ENCODE results near the gene BMPR2.
A peak's percentile ranks its signal among the peaks of the same experiment; 100 is the strongest.

BMPR2 gene

DNA sequence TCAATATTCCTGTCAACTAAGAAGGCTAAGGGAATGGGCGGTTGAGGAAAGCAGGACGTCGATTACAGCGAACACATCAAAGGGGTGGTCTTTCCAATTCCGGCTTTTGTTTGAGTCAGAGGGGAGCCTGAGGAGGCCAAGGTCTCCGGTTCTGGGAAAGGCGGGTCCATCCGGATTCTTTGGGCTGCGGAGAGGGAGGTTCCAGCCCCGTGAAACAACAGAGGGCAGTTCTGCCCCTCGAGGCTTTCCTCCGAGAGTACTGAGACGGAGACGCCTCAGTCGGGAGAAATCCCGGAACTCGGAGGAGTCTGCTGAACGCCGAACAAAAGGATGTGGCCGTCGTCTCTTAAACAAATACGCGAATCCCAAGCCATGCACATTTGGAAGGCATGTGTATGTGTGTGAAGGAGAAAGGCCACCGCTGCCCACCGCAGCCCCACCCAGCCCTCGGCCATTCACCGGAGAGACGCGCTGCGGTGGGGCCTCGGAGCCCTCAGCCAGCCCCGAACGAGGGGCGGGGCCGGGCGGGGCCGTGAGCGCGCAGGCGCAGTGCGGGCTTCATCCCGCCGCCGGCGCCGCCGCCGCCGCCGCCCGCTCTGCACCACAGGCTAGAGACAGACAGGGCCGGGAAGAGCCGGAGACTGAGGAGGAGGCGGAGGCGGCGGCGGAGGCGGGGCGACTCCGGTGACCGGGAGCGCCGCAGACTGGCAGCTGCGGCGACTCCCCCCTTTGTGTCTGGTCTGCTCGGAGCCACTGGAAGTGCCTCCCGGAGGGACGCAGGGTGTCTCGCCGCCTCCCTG is at the start of gene BMPR2:
Gene BMPR2 (plus strand): TSS at position 719 of the 800 bp plus-strand sequence. CDS start 1,148 bp downstream, outside the sequence.
- in situ Hi-C loops (cut with HindIII; ENCODE audit: low pct_ligation_motif_present, low sequenced_read_pairs): no loop called here

GRCh38 chr2:202327858-202328257 is 48.3 kb upstream of the BMPR2 start:
- DNase-seq: no peak
- in situ Hi-C loops (cut with HindIII; ENCODE audit: low pct_ligation_motif_present, low sequenced_read_pairs): no loop called here
- TF ChIP-seq, protein P1, sequence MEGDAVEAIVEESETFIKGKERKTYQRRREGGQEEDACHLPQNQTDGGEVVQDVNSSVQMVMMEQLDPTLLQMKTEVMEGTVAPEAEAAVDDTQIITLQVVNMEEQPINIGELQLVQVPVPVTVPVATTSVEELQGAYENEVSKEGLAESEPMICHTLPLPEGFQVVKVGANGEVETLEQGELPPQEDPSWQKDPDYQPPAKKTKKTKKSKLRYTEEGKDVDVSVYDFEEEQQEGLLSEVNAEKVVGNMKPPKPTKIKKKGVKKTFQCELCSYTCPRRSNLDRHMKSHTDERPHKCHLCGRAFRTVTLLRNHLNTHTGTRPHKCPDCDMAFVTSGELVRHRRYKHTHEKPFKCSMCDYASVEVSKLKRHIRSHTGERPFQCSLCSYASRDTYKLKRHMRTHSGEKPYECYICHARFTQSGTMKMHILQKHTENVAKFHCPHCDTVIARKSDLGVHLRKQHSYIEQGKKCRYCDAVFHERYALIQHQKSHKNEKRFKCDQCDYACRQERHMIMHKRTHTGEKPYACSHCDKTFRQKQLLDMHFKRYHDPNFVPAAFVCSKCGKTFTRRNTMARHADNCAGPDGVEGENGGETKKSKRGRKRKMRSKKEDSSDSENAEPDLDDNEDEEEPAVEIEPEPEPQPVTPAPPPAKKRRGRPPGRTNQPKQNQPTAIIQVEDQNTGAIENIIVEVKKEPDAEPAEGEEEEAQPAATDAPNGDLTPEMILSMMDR (IDR thresholded peaks at IDR 0.05; ENCODE audit: low read depth, low read length, missing control alignments): no peak
- Histone ChIP-seq H3K27me3 (replicated peaks) (no peaks in the 10 kb centered on the region), H3K27ac (no peak overlapping the region), H3K4me3 (ENCODE audit: low read depth, low read length) (no peak overlapping the region), H3K36me3 (replicated peaks) (no peaks in the 10 kb centered on the region)

More for the DNA sequence above, at the start of gene BMPR2:
- TF ChIP-seq, protein P1 (IDR thresholded peaks at IDR 0.05; ENCODE audit: low read depth, low read length, missing control alignments): no peak
- no peaks in the 10 kb centered on the region for H3K27me3 ChIP-seq (replicated peaks)
- peak; percentile 77 for DNase-seq
- peak within 1 kb of the TSS; percentile 96 for H3K27ac ChIP-seq
- H3K36me3 ChIP-seq (replicated peaks): no peaks in the 10 kb centered on the region
- peak within 1 kb of the TSS; percentile 95 for H3K4me3 ChIP-seq (ENCODE audit: low read depth, low read length)

DNA sequence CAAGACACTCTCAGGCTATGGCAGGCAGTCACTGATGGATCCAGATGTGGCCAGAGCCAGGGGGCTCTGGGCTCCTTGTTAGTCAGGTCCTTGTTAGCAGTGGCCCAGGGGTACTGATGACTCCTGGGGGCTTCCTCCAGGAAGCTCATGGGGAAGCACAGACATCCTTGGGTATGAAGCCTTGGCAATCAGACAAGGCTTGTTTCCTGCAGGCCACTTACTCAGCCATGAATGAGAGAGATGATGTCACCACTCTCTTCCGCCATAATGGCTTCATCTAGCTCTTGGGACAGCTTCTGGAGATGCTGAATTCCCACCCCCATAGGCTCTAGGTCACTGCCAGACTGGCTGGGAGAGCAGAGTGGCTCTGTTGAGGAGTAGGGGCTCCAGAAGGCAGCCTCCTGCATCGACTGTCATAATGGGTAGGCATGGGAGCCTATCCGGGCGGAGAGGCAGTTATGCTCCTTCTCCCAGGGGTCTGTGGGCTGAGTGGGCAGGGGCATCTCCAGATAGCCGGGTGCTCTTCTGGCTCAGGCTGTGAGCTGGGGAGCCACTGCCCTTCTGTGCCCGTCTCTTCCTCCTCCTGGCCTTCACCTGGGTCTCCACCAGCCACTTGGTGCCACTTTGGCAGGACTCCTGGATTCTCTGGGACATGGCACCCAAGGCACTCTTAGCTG is 40.2 kb upstream of the BMPR2 start:
- peak; percentile 31 for DNase-seq
- H3K36me3 ChIP-seq (replicated peaks): no peaks in the 10 kb centered on the region
- in situ Hi-C loops (cut with HindIII; ENCODE audit: low pct_ligation_motif_present, low sequenced_read_pairs): no loop called here
- no peak overlapping the region for H3K4me3 ChIP-seq (ENCODE audit: low read depth, low read length)
- H3K27me3 ChIP-seq (replicated peaks): no peaks in the 10 kb centered on the region
- no peak overlapping the region for H3K27ac ChIP-seq
- TF ChIP-seq, protein P1 (IDR thresholded peaks at IDR 0.05; ENCODE audit: low read depth, low read length, missing control alignments): no peak

DNA sequence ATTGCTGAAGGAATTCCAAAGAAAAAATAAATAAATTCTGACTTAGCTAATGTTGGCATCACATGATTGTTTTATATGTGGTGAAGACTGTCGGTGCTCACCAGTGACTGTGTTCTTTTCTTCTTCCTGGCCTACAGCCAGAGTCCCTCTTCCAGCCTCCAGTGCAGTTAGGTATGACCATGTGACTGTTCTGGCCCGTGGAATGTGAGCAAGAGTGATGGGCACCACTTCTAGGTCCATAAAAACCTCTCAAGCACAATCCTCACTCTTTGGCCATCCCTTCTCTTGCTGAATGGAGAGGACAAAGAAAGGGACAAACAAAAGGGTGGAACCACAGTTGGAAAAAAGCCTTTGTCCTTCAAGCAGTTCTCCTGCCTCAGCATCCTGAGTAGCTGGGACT is 39.0 kb upstream of the BMPR2 start:
- no peak overlapping the region for H3K27ac ChIP-seq
- in situ Hi-C loops (cut with HindIII; ENCODE audit: low pct_ligation_motif_present, low sequenced_read_pairs): no loop called here

GRCh38 chr2:202337706-202338346 is 38.3 kb upstream of the BMPR2 start:
- in situ Hi-C loops (cut with HindIII; ENCODE audit: low pct_ligation_motif_present, low sequenced_read_pairs): no loop called here
- Histone ChIP-seq H3K36me3 (replicated peaks) (no peaks in the 10 kb centered on the region), H3K27ac (no peak overlapping the region), H3K4me3 (ENCODE audit: low read depth, low read length) (no peak overlapping the region), H3K27me3 (replicated peaks) (no peaks in the 10 kb centered on the region)
- TF ChIP-seq, protein P1 (IDR thresholded peaks at IDR 0.05; ENCODE audit: low read depth, low read length, missing control alignments): no peak
- DNase-seq: no peak

More for the DNA sequence above, 39.0 kb upstream of the BMPR2 start:
- H3K36me3 ChIP-seq (replicated peaks): no peaks in the 10 kb centered on the region
- DNase-seq: no peak
- H3K4me3 ChIP-seq (ENCODE audit: low read depth, low read length): no peak overlapping the region
- no peaks in the 10 kb centered on the region for H3K27me3 ChIP-seq (replicated peaks)
- TF ChIP-seq, protein P1 (IDR thresholded peaks at IDR 0.05; ENCODE audit: low read depth, low read length, missing control alignments): no peak
